Suppressor macrophage treated with lipopolysaccharide for 4 hours (primary cell): ENCODE measurements around the gene TFE3.

Experiments
- DNase-seq: peaks from one replicate; pipeline ENCODE4 v3.0.0-alpha.2; 2020

The TFE3 gene, protein sequence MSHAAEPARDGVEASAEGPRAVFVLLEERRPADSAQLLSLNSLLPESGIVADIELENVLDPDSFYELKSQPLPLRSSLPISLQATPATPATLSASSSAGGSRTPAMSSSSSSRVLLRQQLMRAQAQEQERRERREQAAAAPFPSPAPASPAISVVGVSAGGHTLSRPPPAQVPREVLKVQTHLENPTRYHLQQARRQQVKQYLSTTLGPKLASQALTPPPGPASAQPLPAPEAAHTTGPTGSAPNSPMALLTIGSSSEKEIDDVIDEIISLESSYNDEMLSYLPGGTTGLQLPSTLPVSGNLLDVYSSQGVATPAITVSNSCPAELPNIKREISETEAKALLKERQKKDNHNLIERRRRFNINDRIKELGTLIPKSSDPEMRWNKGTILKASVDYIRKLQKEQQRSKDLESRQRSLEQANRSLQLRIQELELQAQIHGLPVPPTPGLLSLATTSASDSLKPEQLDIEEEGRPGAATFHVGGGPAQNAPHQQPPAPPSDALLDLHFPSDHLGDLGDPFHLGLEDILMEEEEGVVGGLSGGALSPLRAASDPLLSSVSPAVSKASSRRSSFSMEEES

DNA sequence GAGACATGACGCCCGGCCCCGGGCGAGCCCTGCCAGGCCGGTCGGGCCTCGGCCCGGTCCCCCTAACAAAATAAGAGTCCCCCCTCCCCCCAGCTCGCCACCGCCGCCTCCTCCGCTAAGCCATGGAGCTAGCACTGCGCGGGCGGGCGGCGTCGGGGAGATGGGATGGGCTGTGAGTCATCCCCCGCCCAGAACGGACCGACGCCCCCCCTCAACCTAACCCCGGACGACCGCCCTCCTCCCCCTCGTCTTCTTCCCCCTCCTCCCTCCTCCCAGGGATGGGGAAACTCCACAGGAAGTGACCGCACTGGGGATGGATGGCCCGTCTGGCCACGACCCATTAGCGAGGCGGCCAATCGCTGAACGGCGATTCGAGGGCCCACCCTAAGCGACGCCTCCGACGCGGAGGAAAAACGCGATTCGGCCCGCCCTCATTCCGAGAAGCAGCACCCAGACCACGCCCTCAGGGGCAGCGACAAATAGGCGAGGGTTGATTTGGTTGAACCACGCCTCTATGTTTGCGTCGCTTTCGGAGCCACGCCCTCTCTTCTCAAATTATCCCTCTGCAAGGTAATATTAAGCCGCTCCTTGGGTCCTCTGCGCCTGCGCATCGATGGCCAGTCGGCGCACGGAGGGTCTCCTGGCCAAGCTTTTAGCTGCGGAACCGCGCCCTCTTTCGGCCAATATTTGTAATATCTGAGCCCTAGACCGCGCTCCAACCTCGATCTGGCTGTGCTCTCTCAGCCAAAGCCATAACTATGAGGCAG lies at the start of gene TFE3:
TFE3 (minus strand) TSS at position 138 of the 767 bp plus-strand sequence; CDS start at position 7, 131 bp downstream.
- DNase-seq, result peak; percentile 97

- no peak for DNase-seq
These were observed 46.4 kb upstream of the TFE3 start for GRCh38 chrX:49089553-49089952.

- no peak for DNase-seq
These were observed 39.2 kb upstream of the TFE3 start for GRCh38 chrX:49082271-49082871.

DNA sequence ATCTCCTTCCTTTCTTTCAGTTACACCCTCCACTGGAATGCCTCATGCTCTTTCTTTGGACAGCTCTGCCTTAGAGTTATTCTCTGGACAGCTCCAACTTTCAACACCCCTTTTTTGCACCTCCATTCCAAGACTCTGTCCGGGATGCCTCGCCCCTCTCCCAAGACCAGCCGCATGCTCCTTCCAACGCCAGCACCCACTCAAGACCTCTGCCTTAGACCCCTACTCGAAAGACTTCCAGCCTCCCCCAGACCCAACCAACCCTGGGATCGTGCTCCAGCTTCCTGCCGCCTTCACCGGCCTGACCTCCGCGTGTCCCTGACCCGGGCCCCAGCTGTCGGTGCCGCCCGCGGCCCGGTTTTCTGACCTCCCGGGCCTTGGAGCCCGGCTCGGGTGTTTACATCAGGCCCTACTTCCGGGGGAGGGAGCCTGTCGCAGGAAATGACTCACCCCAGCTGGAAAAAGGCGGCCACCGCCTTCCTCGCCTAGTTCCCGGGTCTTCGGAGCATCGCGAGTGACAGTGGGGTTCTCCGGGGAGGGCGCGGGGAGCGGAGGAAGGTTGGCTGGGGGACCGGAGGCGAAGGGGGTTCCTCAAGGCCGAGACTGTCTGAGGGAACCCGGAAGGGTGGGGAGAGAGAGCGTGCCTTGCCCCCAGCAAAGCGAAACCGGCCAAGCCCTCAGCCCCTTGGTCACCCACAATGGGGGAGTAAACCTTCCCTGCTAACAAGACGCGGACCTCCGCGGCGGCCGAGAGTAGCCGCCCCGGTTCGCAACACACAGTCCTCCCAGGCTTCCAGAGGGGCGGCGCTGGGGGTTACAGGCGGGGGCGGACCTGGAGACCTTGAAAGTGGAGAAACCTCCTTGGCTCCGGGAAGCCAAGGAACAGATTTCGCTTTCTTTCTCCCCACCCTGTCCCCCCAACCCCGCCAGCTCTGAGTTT lies 36.6 kb upstream of the TFE3 start, which contains the start of gene WDR45:
WDR45 (minus strand) TSS at position 399 of the 940 bp plus-strand sequence. CDS start 1,792 bp downstream, outside the sequence.
- peak; percentile 75 for DNase-seq

- no peak for DNase-seq
These were observed 34.8 kb upstream of the TFE3 start for GRCh38 chrX:49077941-49078340.

GRCh38 chrX:49075347-49075746 lies 32.2 kb upstream of the TFE3 start:
- DNase-seq, result no peak

DNA sequence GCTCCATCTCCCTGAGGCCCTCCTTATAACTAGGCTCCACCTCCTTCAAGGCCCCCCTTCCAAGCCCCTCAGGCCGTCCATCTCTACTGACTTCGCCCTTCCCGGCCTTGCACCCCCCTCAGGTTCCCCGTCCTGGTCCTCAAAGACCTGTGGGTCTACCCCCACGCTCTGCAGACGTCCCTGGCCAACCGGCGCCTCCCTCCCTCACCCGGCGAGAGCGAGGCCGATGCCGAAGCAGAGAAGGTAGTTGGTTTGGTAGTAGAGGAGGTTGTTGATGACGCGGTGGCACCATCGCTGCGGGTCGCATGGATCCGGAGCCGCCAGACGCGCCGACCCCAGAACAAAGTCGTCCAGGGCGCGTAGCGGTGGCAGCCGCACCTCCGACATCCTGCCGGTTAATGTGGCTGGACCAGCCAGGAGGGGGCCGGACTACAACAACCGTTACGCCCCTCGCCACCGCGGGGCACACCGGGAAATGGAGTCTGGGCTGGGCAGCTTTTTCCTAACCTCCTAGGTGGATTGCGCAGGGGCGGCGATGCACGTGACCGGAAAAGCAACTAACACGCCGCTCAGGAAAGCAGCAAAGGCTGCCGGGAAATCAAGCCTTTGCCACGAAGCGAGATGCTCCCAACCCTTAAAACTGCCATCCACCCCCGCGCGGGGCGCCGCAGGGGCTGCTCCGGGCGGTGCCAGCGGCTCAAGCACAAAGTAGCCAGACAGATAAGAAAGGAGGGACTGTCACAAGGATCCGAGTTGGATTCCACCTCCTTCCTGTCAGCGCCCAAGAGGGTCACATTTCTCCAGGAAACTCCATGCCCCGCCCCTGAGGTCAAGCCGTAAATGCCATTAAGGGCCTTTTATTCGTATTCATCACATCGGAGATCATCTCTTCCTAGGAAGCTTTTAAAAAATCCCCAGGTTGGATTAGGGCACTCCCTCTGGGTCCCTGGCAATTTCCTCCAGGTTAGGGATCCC lies 30.7 kb upstream of the TFE3 start, which contains the start of gene PRAF2:
PRAF2 (minus strand) TSS at position 402 of the 975 bp plus-strand sequence; CDS start at position 387, 15 bp downstream.
- DNase-seq, result peak; percentile 76

GRCh38 chrX:49072712-49073095 lies 29.5 kb upstream of the TFE3 start:
- DNase-seq, result no peak

DNA sequence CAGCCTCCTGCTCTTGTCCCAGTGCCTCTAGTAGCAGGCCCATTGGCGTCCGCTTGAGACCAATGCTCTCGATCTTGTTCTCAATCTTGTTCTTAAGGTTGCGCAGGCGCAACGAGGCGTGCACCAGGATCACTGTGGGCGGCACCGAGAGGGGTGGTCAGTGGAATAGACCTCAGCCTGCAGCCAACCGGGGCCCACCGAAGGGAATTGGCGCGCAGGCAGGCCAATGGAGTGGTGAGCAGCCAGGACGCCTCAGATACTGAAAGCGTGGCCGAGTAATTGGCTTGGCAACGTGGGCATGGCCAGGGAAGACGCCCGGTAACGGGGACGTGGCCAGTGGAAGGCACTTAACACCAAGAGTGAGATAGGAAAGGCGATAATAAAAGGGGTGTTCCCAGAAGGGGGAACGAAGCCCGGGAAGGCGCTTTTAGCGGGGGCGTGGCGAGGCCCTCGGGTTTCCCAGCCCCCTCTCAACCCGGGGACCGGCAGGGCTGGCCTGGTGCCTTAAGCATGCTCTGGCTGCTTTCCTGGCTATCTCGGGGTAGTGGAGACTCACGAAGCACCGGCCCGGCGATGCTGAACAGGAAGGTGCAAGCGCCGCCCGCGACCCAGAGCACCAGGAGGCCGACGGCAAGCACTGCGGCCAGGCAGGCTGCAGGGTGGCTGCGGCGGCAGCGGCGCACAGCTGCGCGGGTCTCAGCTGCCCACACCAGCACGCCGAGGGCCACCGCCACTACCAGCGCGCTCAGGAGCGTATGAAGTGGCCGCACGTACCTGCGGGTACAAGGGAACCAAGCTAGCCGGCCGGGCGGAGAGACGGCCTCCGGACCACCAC lies 28.9 kb upstream of the TFE3 start:
- no peak for DNase-seq

- no peak for DNase-seq
These were observed 27.8 kb upstream of the TFE3 start for GRCh38 chrX:49070988-49071387.

GRCh38 chrX:49069038-49069437 lies 25.9 kb upstream of the TFE3 start:
- DNase-seq, result no peak

- DNase-seq, result no peak
These were observed 24.3 kb upstream of the TFE3 start for GRCh38 chrX:49067285-49068120.

GRCh38 chrX:49066690-49067089 lies 23.5 kb upstream of the TFE3 start:
- DNase-seq, result no peak

DNA sequence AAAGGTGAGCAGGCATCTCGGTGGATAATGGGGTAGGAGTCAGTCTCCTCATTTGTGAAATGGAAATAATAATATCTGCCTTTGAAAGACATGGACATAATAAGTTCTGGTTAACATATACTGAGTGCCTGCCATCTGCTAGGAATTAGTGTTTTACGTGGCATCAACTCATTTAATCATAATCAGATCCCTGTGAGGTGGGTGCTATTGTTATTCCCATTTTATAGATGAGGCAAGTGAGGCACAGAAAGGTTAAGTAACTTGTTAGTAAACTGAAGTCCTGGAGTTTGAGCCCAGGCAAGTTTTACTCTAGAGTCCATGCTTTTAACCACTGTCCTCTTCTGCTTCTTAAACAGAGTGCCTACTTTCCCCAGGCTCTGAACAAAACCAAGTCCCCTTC lies 23.1 kb upstream of the TFE3 start:
- no peak for DNase-seq

DNA sequence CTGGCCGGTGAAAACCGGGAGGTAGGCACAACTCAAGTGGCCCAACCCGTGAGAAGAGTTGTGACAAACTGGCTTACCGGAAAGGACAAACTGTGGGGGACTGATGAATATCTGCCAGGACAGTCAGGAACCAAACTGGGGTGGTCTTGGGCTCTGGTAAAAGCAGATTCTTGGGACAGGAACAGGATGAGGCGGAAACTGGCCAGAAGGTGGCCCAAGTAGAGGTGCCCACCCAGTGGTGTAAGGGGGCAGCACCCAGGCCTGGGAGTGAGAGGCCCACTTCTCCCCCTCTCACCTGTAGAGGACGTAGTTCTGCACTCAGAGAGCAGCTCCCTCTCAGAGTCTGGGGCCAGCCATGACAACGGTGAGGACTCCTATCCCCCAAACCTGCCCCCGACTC lies 21.6 kb upstream of the TFE3 start:
- no peak for DNase-seq

- DNase-seq, result no peak
These were observed 21.1 kb upstream of the TFE3 start for GRCh38 chrX:49064303-49064702.

GRCh38 chrX:49063715-49064114 lies 20.6 kb upstream of the TFE3 start:
- no peak for DNase-seq

DNA sequence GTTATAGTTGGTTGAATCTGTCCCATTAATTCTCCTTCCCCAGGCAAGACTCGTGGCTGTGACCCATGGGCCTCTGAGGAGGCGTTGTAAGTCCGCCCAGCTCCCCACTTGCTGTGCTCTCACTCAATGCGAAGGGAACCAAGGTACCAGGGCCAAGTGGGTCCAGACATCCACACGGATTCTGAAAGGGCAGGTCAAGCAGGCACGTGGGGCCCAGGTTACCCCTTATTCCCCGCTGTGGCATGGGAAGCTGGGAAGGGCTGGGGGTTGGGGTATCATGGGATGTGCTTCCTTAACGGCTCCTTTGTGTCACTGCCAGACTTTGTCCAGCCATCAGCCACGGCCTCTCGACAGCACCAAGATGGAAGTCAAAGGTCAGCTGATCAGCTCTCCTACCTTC lies 18.8 kb upstream of the TFE3 start:
- DNase-seq, result no peak

- DNase-seq, result no peak
These were observed 18.3 kb upstream of the TFE3 start for GRCh38 chrX:49061490-49061889.
